H9 (cell line): Measurements from ENCODE around the gene TMEM41A. TPM values are rescaled to one million over a fixed set of nuclear protein-coding genes. Genes with fewer than 3 reads are reported as not detected.

ENCODE experiments used
- DNase-seq: peaks from one replicate; pipeline ENCODE4 v3.0.0-alpha.2; 2017
- H2AFZ ChIP-seq: one replicate; pipeline ENCODE4 v1.6.1; 2013; ENCODE audit warnings: mild to moderate bottlenecking, low read length, control low read depth, moderate library complexity
- H2AK5ac ChIP-seq: 2 replicates; pipeline ENCODE4 v1.6.1; 2013; ENCODE audit warnings: low read length, control low read depth, mixed read lengths; ENCODE audit not compliant: insufficient read length
- H2BK120ac ChIP-seq: one replicate; pipeline ENCODE4 v1.6.1; 2013; ENCODE audit warnings: low read depth, mild to moderate bottlenecking, low read length, control low read depth, inconsistent platforms; ENCODE audit not compliant: poor library complexity, severe bottlenecking
- H2BK12ac ChIP-seq: 2 replicates; pipeline ENCODE4 v1.6.1; 2013; ENCODE audit warnings: low read length, control low read depth, mixed read lengths, low read depth; ENCODE audit not compliant: insufficient read length
- H2BK15ac ChIP-seq: 2 replicates; pipeline ENCODE4 v1.6.1; 2013; ENCODE audit warnings: low read depth, low read length, control low read depth
- H2BK20ac ChIP-seq: one replicate; pipeline ENCODE4 v1.6.1; 2013; ENCODE audit warnings: low read depth, mild to moderate bottlenecking, low read length, control low read depth, inconsistent platforms; ENCODE audit not compliant: poor library complexity, severe bottlenecking
- H2BK5ac ChIP-seq: 2 replicates; pipeline ENCODE4 v1.6.1; 2013; ENCODE audit warnings: low read length, control low read depth, mixed read lengths; ENCODE audit not compliant: insufficient read length
- H3K14ac ChIP-seq: 2 replicates; pipeline ENCODE4 v1.6.1; 2013; ENCODE audit warnings: low read length, control low read depth; ENCODE audit not compliant: insufficient read depth
- H3K18ac ChIP-seq: 2 replicates; pipeline ENCODE4 v1.6.1; 2013; ENCODE audit warnings: low read depth, mild to moderate bottlenecking, mixed read lengths, low read length, control low read depth; ENCODE audit not compliant: insufficient read length
- H3K23ac ChIP-seq: 2 replicates; pipeline ENCODE4 v1.6.1; 2013; ENCODE audit warnings: low read length, control low read depth, mixed read lengths, low read depth; ENCODE audit not compliant: insufficient read length
- H3K23me2 ChIP-seq: 2 replicates; pipeline ENCODE4 v1.6.1; 2013; ENCODE audit warnings: low read depth, mild to moderate bottlenecking, mixed read lengths, low read length, control low read depth; ENCODE audit not compliant: insufficient read length, poor library complexity, severe bottlenecking
- H3K27ac ChIP-seq: 2 replicates; pipeline ENCODE4 v1.5.1; 2013; ENCODE audit warnings: low read length, control low read depth, mixed read lengths, low read depth; ENCODE audit not compliant: insufficient read length
- H3K27me3 ChIP-seq: 2 replicates; pipeline ENCODE4 v1.6.1; 2013; ENCODE audit warnings: low read length, control low read depth, inconsistent platforms; ENCODE audit not compliant: insufficient read depth
- H3K4ac ChIP-seq: 2 replicates; pipeline ENCODE4 v1.6.1; 2013; ENCODE audit warnings: low read depth, mild to moderate bottlenecking, control low read depth, inconsistent platforms, low read length, moderate library complexity
- H3K4me1 ChIP-seq: 2 replicates; pipeline ENCODE4 v1.6.1; 2013; ENCODE audit warnings: low read length, control low read depth, inconsistent platforms; ENCODE audit not compliant: insufficient read depth
- H3K4me2 ChIP-seq: 2 replicates; pipeline ENCODE4 v1.6.1; 2013; ENCODE audit warnings: low read length, control low read depth, mixed read lengths; ENCODE audit not compliant: insufficient read length, insufficient read depth
- H3K56ac ChIP-seq: 2 replicates; pipeline ENCODE4 v1.6.1; 2013; ENCODE audit warnings: low read depth, mild to moderate bottlenecking, mixed read lengths, low read length, control low read depth; ENCODE audit not compliant: insufficient read length
- H3K79me1 ChIP-seq: 2 replicates; pipeline ENCODE4 v1.6.1; 2013; ENCODE audit warnings: low read depth, mild to moderate bottlenecking, moderate library complexity, low read length, control low read depth, inconsistent platforms; ENCODE audit not compliant: insufficient read depth, poor library complexity, severe bottlenecking
- H3K79me2 ChIP-seq: 2 replicates; pipeline ENCODE4 v1.6.1; 2013; ENCODE audit warnings: low read length, control low read depth, inconsistent platforms; ENCODE audit not compliant: insufficient read depth
- H3K9ac ChIP-seq: 2 replicates; pipeline ENCODE4 v1.6.1; 2013; ENCODE audit warnings: low read length, control low read depth, mixed read lengths; ENCODE audit not compliant: insufficient read length; ENCODE audit errors: extremely low read depth
- H3K9me3 ChIP-seq: one replicate; pipeline ENCODE4 v1.6.1; 2013; ENCODE audit warnings: low read depth, low read length, inconsistent platforms; ENCODE audit not compliant: control insufficient read depth
- H3T11ph ChIP-seq: one replicate; pipeline ENCODE4 v1.6.1; 2013; ENCODE audit warnings: mild to moderate bottlenecking, low read length, control low read depth, inconsistent platforms
- H4K20me1 ChIP-seq: one replicate; pipeline ENCODE4 v1.6.1; 2013; ENCODE audit not compliant: control insufficient read depth, insufficient read length, insufficient read depth
- H4K5ac ChIP-seq: 2 replicates; pipeline ENCODE4 v1.6.1; 2013; ENCODE audit warnings: low read depth, mild to moderate bottlenecking, mixed read lengths, low read length, control low read depth; ENCODE audit not compliant: insufficient read length
- H4K8ac ChIP-seq: replicated peaks from 2 replicates; pipeline ENCODE4 v1.6.1; 2013; ENCODE audit warnings: low read length, control low read depth, mixed read lengths, low read depth; ENCODE audit not compliant: insufficient read length
- H4K91ac ChIP-seq: 2 replicates; pipeline ENCODE4 v1.6.1; 2013; ENCODE audit warnings: low read depth, mild to moderate bottlenecking, moderate library complexity, mixed read lengths, low read length, control low read depth; ENCODE audit not compliant: insufficient read length
- H3K27ac Mint-ChIP-seq, 3 experiments: 2 replicates in 2 of 3; 3 replicates in 1 of 3; pipeline ENCODE4 v1.8.0; 2020 to 2021; ENCODE audit warnings: mixed read lengths in 3 of 3, mild to moderate bottlenecking in 1 of 3, moderate library complexity in 1 of 3
- H3K27me3 Mint-ChIP-seq: 2 replicates; pipeline ENCODE4 v1.8.0; 2021; ENCODE audit warnings: low read depth, mild to moderate bottlenecking, moderate library complexity, mixed read lengths
- H3K36me3 Mint-ChIP-seq, 3 experiments: 2 replicates in 2 of 3; 3 replicates in 1 of 3; pipeline ENCODE4 v1.8.0; 2020 to 2021; ENCODE audit warnings: low read depth in 3 of 3, mixed read lengths in 3 of 3; ENCODE audit not compliant: insufficient read depth in 1 of 3
- H3K4me1 Mint-ChIP-seq, 2 experiments: 2 replicates each; pipeline ENCODE4 v1.8.0; 2020; ENCODE audit warnings: mixed read lengths in 2 of 2
- H3K4me3 Mint-ChIP-seq, 2 experiments: 2 replicates in 1 of 2; 3 replicates in 1 of 2; pipeline ENCODE4 v1.8.0; 2020 to 2021; ENCODE audit warnings: mild to moderate bottlenecking in 2 of 2, mixed read lengths in 2 of 2, moderate library complexity in 1 of 2
- H3K9me3 Mint-ChIP-seq, 2 experiments: 2 replicates in 1 of 2; 3 replicates in 1 of 2; pipeline ENCODE4 v1.8.0; 2020; ENCODE audit warnings: mild to moderate bottlenecking in 2 of 2, mixed read lengths in 2 of 2, moderate library complexity in 1 of 2
- CTCF ChIP-seq: fragments of 200-600 bp; sonication (generic); conservative IDR thresholded peaks from 3 replicates; pipeline ENCODE4 v1.8.0; 2021; ENCODE audit warnings: antibody characterized with exemption, mild to moderate bottlenecking
- WGBS: extraction: QIAGEN DNeasy Blood & Tissue Kit; methylation state at CpG from one replicate; pipeline ENCODE4 v1.1.7; 2013; ENCODE audit warnings: missing lambda C conversion rate, low lambda C conversion rate, mixed read lengths; ENCODE audit not compliant: insufficient read length; ENCODE audit errors: extremely low coverage; 5-methylcytosine and 5-hydroxymethylcytosine counted together
- total RNA-seq: library from RNA; stranded (reverse); gene quantifications from 2 replicates; pipeline ENCODE4 v1.2.1, GENCODE V29; 2021

Gene TMEM41A
- total RNA-seq, 1 experiment from 2014 or later, result 23.9 TPM

GRCh38 chr3:185517387-185518130, 18.7 kb upstream of the TMEM41A start:
- no peak overlapping the region for H2BK15ac ChIP-seq
- H3K9me3 ChIP-seq, result no peaks in the 10 kb centered on the region
- H2BK5ac ChIP-seq, result no peak overlapping the region
- H3K4me2 ChIP-seq, result no peak overlapping the region
- H3K23ac ChIP-seq, result no peak overlapping the region
- no peak for TF ChIP-seq CTCF
- no peak overlapping the region for H2AK5ac ChIP-seq
- no peaks in the 10 kb centered on the region for H3K4me1 Mint-ChIP-seq
- H3K36me3 Mint-ChIP-seq, result no peaks in the 10 kb centered on the region
- H4K5ac ChIP-seq, result no peak overlapping the region
- no peak for DNase-seq
- no peak overlapping the region for H2BK12ac ChIP-seq
- no peak overlapping the region for H3K4me3 Mint-ChIP-seq
- no peak overlapping the region for H3K4ac ChIP-seq
- H3K23me2 ChIP-seq, result no peaks in the 10 kb centered on the region
- no peaks in the 10 kb centered on the region for H3K4me1 ChIP-seq
- H3K14ac ChIP-seq, result no peak overlapping the region
- H3K56ac ChIP-seq, result no peak overlapping the region
- H3K27ac Mint-ChIP-seq, result no peak overlapping the region
- no peaks in the 10 kb centered on the region for H3K27me3 ChIP-seq
- H3K79me1 ChIP-seq, result no peaks in the 10 kb centered on the region
- H3T11ph ChIP-seq, result no peak overlapping the region
- no peak overlapping the region for H3K18ac ChIP-seq
- H4K8ac ChIP-seq, result no peak overlapping the region
- no peak overlapping the region for H2BK20ac ChIP-seq
- no peaks in the 10 kb centered on the region for H3K79me2 ChIP-seq
- no peak overlapping the region for H2BK120ac ChIP-seq
- no peak overlapping the region for H4K91ac ChIP-seq
- no peaks in the 10 kb centered on the region for H4K20me1 ChIP-seq
- H3K9ac ChIP-seq, result no peak overlapping the region
- no peak overlapping the region for H3K27ac ChIP-seq
- WGBS, result no CpG with 5 or more reads among the region's 2 CpGs
- peaks cover 8% of the 10 kb centered on the region for H3K27me3 Mint-ChIP-seq
- H3K9me3 Mint-ChIP-seq, result no peaks in the 10 kb centered on the region
- no peak overlapping the region for H2AFZ ChIP-seq
